ENCODE results near the gene ZC3H18. TPM values are rescaled to one million over a fixed set of nuclear protein-coding genes. Genes with fewer than 3 reads are reported as not detected.

ZC3H18 gene
- total RNA-seq, 1 experiment from 2014 or later = 57.8 TPM

GRCh38 chr16:88613293-88613692, 43.1 kb downstream of the ZC3H18 start:
- no peak for ATAC-seq
- DNase-seq (ENCODE audit: low read depth, low spot score) = no peak
- no peaks in the 10 kb centered on the region for H3K4me1 ChIP-seq (ENCODE audit: control insufficient read depth in 1 of 2, insufficient read depth in 2 of 2, low read length in 2 of 2)
- RAD21 ChIA-PET (ENCODE audit: low non-redundant PET in 1 of 2, low total read pairs in 2 of 2, uncharacterized antibody in 2 of 2, unreplicated experiment in 2 of 2) = no interaction called here
- no peaks in the 10 kb centered on the region for H3K9me3 ChIP-seq (ENCODE audit: control insufficient read depth in 1 of 2, insufficient read depth in 1 of 2, low read depth in 1 of 2, low read length in 2 of 2)
- H3K9me2 ChIP-seq (ENCODE audit: insufficient read depth) = no peaks in the 10 kb centered on the region
- intact Hi-C loops (cut with micrococcal nuclease) = no loop called here
- CTCF ChIA-PET = no interaction called here
- H3K27me3 ChIP-seq (ENCODE audit: insufficient read depth, low read length) = no peaks in the 10 kb centered on the region
- no peak overlapping the region for H3K9ac ChIP-seq (ENCODE audit: low read length)
- peaks cover 80% of the 10 kb centered on the region for H3K79me2 ChIP-seq (ENCODE audit: insufficient read depth, low read length)
- H4K20me1 ChIP-seq (ENCODE audit: insufficient read depth) = peaks cover 9% of the 10 kb centered on the region; the same call in 1 of the 2 replicates
- TF ChIP-seq SP1 (IDR thresholded peaks at IDR 0.05; ENCODE audit: low read depth) (no peak), SIN3A (IDR thresholded peaks at IDR 0.05; ENCODE audit: low read depth) (no peak), CBX3 (IDR thresholded peaks at IDR 0.05; ENCODE audit: low read depth) (no peak), REST (IDR thresholded peaks at IDR 0.05; ENCODE audit: low read depth) (no peak), TCF7L2 (IDR thresholded peaks at IDR 0.05; ENCODE audit: borderline replicate concordance, extremely low read depth, insufficient read depth, insufficient read length) (no peak), EGR1 (IDR thresholded peaks at IDR 0.05; ENCODE audit: low read depth) (no peak), MAX (IDR thresholded peaks at IDR 0.05) (no peak), CTCF (IDR thresholded peaks at IDR 0.05 in 2 of 3, conservative IDR thresholded peaks at IDR 0.05 in 1 of 3; ENCODE audit: borderline replicate concordance in 1 of 3, insufficient read depth in 1 of 3, low read depth in 2 of 3, low read length in 2 of 3) (no peak), ZBTB33 (IDR thresholded peaks at IDR 0.05; ENCODE audit: extremely low read depth, insufficient replicate concordance, low read length) (no peak), ZFX (IDR thresholded peaks at IDR 0.05) (no peak), POLR2AphosphoS5 (IDR thresholded peaks at IDR 0.05; ENCODE audit: low read depth, low read length) (no peak), EZH2 (IDR thresholded peaks at IDR 0.05) (no peak), ELF1 (IDR thresholded peaks at IDR 0.05; ENCODE audit: borderline replicate concordance, low read depth) (no peak)
- H3K4me2 ChIP-seq (ENCODE audit: low read length) = no peak overlapping the region
- BruUV-seq (replicated peaks) = no TSS peak
- POLR2A ChIA-PET = no interaction called here
- no peak overlapping the region for H2AFZ ChIP-seq (ENCODE audit: low read depth, low read length, poor library complexity, severe bottlenecking)
- peaks cover 23 to 48% of the 10 kb centered on the region in 2 experiments; a peak in 3 of 4 replicates for H3K36me3 ChIP-seq (ENCODE audit: control insufficient read depth in 1 of 2, insufficient read depth in 2 of 2, low read length in 2 of 2)
- H3K4me3 ChIP-seq (replicated peaks in 1 of 2; ENCODE audit: low read depth in 1 of 2, low read length in 2 of 2) = no peak overlapping the region
- no peak overlapping the region for H3K27ac ChIP-seq (ENCODE audit: low read depth, low read length)
